GM18870 (cell line): ENCODE results near the gene TGFB2.

ENCODE experiments used
- ATAC-seq: cut with Tn5 transposase; IDR thresholded peaks from one replicate; pipeline ENCODE4 v1.9.1; 2021; ENCODE audit warnings: moderate library complexity; ENCODE audit not compliant: unreplicated experiment

The TGFB2 gene

GRCh38 chr1:218330043-218330623 lies 15.0 kb upstream of the TGFB2 start:
- ATAC-seq = peak; percentile 81

DNA sequence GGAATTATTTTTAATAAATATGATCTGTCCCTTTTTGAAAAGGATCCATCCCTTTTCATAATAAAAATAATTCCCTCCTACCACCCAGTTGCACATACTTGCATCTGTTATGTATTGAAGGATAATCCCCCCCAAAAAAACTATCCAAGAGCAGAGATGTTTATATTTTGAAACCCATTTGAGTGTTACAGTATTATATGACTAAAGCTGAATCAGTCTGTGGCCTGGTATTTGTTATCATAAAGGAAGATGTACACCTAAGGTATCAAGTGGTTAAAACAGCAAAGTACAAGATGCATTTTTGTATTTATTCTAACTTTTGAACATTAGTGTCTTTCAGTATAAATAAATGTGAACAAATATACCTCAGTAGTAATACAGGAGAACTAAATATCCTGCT lies 12.7 kb upstream of the TGFB2 start:
- no peak for ATAC-seq

DNA sequence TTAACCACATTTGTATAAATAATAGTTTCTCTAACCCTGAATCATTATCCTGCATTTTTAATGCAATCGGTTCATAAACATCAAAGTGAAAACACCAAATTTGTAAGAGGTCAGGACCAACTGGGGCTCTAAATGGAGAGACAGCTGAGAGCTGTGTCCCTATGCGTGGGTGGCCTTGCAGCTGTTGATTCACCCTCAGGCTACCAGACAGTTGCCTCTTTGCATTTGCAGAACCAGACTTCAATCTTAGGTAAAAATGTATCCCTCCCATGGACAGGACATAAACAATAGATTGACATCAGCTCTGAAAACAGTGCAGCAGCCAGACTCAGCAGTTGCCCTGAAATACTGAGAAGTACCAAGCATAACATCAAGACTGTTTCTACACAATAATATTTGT lies 8.8 kb upstream of the TGFB2 start:
- no peak for ATAC-seq

GRCh38 chr1:218339267-218339831 lies 5.8 kb upstream of the TGFB2 start:
- ATAC-seq = peak; percentile 73

- ATAC-seq = no peak
Observed at GRCh38 chr1:218341325-218341724, 3.8 kb upstream of the TGFB2 start.

DNA sequence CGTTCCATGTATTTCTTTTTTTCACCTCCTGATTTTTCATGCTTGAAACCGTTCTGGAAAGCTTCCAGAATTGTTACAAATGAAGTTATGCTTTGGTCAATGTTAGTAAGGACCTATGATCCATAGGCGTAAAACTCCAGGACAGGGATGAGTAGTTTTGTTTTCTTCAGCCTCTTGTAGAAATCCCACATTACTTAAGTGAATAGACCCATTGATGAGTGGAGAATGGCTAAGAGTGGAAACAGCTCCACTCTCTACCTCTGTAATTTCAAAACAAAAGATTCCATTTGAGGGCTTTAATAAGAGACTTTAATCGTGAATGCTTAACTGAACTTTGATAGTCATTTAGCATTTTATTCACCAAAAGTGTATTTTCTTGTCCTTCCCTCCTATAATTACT lies 3.0 kb upstream of the TGFB2 start:
- no peak for ATAC-seq

DNA sequence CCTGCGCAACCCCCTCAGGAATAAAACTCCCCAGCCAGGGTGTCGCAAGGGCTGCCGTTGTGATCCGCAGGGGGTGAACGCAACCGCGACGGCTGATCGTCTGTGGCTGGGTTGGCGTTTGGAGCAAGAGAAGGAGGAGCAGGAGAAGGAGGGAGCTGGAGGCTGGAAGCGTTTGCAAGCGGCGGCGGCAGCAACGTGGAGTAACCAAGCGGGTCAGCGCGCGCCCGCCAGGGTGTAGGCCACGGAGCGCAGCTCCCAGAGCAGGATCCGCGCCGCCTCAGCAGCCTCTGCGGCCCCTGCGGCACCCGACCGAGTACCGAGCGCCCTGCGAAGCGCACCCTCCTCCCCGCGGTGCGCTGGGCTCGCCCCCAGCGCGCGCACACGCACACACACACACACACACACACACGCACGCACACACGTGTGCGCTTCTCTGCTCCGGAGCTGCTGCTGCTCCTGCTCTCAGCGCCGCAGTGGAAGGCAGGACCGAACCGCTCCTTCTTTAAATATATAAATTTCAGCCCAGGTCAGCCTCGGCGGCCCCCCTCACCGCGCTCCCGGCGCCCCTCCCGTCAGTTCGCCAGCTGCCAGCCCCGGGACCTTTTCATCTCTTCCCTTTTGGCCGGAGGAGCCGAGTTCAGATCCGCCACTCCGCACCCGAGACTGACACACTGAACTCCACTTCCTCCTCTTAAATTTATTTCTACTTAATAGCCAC lies 696 bp downstream of the TGFB2 start:
- peak; percentile 21 for ATAC-seq

DNA sequence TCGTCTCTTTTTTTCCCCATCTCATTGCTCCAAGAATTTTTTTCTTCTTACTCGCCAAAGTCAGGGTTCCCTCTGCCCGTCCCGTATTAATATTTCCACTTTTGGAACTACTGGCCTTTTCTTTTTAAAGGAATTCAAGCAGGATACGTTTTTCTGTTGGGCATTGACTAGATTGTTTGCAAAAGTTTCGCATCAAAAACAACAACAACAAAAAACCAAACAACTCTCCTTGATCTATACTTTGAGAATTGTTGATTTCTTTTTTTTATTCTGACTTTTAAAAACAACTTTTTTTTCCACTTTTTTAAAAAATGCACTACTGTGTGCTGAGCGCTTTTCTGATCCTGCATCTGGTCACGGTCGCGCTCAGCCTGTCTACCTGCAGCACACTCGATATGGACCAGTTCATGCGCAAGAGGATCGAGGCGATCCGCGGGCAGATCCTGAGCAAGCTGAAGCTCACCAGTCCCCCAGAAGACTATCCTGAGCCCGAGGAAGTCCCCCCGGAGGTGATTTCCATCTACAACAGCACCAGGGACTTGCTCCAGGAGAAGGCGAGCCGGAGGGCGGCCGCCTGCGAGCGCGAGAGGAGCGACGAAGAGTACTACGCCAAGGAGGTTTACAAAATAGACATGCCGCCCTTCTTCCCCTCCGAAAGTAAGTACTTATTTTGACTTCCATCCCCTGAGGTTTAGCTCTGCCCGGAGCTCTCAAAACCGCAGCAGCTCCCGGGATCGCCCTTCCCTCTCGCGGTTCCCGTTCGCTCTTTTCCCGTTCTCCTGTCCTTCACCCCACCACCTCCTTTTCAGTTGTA lies 1.5 kb downstream of the TGFB2 start:
- ATAC-seq = no peak

- no peak for ATAC-seq
Observed at GRCh38 chr1:218347336-218347722, 2.2 kb downstream of the TGFB2 start.

- ATAC-seq = no peak
Observed at GRCh38 chr1:218347723-218348627, 2.8 kb downstream of the TGFB2 start.

DNA sequence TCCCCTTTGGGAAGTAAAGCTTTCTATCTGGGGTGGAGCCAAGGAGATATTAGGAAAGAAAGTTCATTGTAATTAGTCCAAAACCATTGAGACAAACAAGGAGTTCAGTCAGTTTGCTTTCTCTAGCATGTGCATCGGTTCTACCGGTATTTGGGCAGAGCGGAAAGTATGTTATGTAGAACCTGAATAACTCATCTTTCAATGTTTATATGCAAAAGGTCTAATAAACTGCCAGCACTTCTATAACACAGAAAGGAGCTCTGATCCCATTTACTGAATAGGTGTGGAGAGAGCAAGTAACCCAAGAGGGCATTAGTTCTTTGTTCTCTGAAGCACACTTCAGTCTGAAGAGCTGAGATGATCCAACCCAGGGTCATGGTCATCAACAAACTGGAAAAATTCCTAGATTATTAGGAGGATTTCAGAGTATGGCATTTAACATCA lies 3.5 kb downstream of the TGFB2 start:
- no peak for ATAC-seq

DNA sequence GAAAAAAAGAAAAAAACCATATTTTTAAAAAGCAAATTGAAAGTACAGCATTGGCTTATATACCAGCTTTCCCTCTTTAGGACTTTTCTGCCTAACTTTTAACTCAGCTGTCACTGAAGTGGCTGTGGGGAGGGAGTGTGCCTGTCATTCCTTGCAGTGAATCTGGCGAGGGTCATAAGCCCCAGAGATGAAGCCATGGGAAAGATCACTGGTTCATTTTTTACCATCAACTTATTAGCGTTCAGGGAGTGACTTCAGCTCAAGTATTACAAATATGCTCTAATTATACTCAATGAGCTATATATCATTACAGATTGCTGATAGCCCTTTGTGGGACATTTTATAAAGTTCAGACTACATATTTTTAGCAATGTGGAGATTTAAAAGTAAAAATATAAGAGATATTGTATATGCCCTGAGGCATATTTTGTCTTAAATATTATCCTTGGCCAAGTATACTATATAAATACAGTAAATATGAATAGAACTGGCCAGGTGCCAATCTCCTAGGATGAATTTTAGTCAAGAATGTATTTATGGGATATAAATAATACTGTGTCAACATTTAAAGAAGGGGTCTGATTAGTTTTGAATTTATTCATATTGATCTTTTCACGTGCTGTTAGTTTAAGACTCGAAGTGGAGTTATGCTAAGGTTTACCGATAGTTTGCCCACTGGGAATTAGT lies 4.4 kb downstream of the TGFB2 start:
- no peak for ATAC-seq

DNA sequence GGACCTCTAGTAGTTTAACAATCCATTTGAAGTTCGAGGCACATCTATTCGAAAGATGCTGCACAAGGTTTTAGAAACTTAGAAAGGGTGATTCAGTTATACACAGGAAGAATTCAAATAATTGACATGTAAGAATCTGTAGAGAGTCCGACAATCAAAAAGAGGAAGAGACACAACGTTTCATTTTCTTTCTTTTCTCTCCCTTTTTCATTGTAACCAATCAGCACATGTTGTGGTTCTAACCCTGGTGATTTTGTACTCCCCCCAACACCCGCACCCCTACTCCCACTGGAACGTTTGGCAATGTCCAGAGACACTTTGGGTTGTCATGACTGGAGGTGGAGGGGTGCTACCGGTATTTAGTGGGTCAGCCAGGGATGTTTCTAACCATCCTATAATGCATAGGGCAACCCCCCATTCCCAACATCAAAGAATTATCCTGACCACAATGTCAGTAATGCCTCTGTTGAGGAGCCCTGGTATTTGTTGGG lies 4.9 kb downstream of the TGFB2 start:
- no peak for ATAC-seq

- ATAC-seq = no peak
Observed at GRCh38 chr1:218350801-218351266, 5.7 kb downstream of the TGFB2 start.

GRCh38 chr1:218351391-218352074 lies 6.4 kb downstream of the TGFB2 start:
- ATAC-seq = peak; percentile 56

- no peak for ATAC-seq
Observed at GRCh38 chr1:218352075-218352438, 6.9 kb downstream of the TGFB2 start.

GRCh38 chr1:218353656-218354055 lies 8.5 kb downstream of the TGFB2 start:
- ATAC-seq = no peak

DNA sequence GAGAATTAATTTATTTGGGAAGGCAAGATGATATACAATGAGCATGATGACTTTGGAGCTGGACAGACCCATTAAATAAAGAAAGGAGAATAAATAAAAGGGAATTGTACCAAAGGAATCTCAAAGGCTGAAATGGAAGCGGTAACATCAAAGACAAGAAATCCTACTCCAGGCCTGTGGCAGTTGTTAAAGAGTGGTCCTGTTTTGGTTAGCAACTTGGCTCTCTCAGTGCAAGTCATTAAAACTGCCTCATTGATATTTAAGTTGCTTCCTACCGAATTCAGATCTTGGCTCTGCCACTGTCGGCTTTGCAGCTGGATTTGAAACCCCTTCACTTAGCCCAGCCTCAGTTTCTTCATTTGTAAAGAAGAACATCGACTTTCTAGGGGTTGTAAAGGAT lies 10.1 kb downstream of the TGFB2 start:
- ATAC-seq = no peak

DNA sequence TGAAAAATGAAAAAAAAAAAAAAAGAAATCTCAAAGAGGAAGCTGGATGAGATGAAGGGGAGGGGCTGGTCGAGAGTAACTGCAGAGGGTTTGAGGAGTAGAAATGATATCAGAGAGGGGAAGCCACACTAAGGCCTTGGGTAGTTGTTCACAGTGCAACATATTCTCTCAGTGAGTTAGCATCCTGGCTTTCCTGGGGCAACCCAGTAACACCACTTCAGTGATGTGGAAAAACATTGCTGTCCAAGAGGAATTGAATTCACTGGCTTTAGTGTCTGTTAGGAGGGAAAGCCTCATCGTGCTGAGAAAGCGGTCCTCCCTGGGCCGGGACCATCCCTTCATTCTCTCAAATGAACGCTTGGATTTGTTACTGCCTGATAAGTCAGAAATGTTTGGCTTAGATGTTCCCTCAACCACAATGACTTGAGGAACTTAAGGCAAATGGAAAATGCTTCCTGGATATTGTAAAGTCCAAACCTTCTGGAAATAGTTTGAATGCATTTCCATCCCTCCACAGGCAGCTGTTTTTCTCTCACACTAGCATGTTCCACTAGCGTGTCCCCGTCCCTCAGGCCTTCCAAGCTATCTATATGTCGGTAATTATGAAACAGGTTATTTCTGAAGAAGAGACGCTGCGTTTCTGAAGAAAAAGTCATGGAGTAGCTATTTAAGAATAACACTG lies 12.2 kb downstream of the TGFB2 start:
- no peak for ATAC-seq
